Stimulated activated naive CD8-positive, alpha-beta T cell treated with anti-CD3 and anti-CD28 coated beads, Interleukin-15, Interleukin-2, amounts not matched to agents 100 ng/mL and 50 ng/mL, for 24 hours (primary cell): ENCODE measurements around the gene RFC5.
"Not testable (repeated sequence)": the region's sequence is repeated elsewhere in the genome, so short reads cannot be mapped to it uniquely, and the experiment has no call there.

Experiments used
- H3K27ac Mint-ChIP-seq: one replicate; pipeline ENCODE4 v1.8.0; 2021; ENCODE audit warnings: mild to moderate bottlenecking, mixed read lengths
- H3K27me3 Mint-ChIP-seq: one replicate; pipeline ENCODE4 v1.8.0; 2021; ENCODE audit warnings: mixed read lengths
- H3K36me3 Mint-ChIP-seq: one replicate; pipeline ENCODE4 v1.8.0; 2021; ENCODE audit warnings: low read depth, mixed read lengths
- H3K4me1 Mint-ChIP-seq: one replicate; pipeline ENCODE4 v1.8.0; 2021; ENCODE audit warnings: low read depth, mixed read lengths
- H3K4me3 Mint-ChIP-seq: one replicate; pipeline ENCODE4 v1.8.0; 2021; ENCODE audit warnings: mild to moderate bottlenecking, mixed read lengths
- H3K9me3 Mint-ChIP-seq: one replicate; pipeline ENCODE4 v1.8.0; 2021; ENCODE audit warnings: mixed read lengths

Gene RFC5

DNA sequence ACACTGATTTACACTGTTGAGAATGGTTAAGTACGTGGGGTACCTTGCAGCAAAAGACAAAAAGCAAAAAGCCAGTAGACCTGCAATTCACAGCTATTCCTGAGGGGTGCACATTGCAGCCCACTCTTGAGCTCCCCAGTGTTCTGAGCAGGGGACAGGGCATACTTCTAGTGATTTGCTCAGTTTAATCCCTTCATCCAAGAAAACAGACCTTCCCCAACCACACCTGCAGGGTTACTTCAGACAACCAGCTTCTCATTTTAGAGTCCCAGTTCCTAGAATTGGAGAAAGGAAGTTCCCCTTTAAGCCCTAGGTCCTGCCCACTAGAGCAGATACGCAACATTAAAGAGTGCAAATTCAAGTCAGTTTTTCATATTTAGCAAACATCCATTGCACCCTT lies 48.1 kb downstream of the RFC5 start:
- Mint-ChIP-seq H3K36me3 (no peaks in the 10 kb centered on the region), H3K9me3 (no peaks in the 10 kb centered on the region), H3K4me1 (peaks cover 56% of the 10 kb centered on the region), H3K4me3 (peak overlapping the region; percentile 56), H3K27me3 (peaks cover 11% of the 10 kb centered on the region), H3K27ac (peak overlapping the region; percentile 71)

DNA sequence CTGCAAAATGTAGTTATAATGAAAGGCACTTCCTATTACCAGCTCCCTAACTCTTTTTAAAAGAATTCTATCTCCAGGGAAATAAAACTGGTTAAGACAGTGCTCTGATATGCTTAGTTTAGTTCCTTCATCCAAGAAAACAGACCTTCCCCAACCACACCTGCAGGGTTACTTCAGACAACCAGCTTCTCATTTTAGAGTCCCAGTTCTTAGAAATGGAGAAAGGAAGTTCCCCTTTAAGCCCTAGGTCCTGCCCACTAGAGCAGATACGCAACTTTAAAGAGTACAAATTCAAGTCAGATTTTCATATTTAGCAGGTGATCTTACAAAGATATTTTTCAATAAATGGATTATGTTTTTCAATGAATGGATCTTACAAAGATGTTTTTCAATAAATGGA lies 48.9 kb downstream of the RFC5 start:
- no peaks in the 10 kb centered on the region for H3K36me3 Mint-ChIP-seq
- H3K27me3 Mint-ChIP-seq, result peaks cover 11% of the 10 kb centered on the region
- peaks cover 48% of the 10 kb centered on the region for H3K4me1 Mint-ChIP-seq
- no peak overlapping the region for H3K4me3 Mint-ChIP-seq
- peak overlapping the region; percentile 6 for H3K27ac Mint-ChIP-seq
- no peaks in the 10 kb centered on the region for H3K9me3 Mint-ChIP-seq

DNA sequence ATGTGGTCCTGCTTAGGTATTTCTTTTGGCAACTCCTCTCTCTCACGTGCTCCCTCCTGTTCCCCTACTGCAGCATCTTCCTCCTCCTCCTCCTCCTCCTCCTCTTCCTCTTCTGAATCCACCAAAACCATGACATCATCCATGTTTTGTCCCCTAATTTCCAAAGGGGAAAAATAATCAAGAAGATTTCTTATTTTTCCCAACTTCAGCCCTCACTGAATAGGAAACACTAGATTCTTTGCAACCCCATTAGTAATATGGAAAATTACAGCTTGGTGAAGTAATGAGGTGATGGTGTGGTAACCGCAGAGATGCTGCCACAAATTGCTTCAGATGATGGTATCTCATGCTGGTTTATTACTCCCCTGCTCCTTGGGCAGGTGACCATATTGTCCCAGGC lies 51.9 kb downstream of the RFC5 start:
- Mint-ChIP-seq H3K4me3 (no peak overlapping the region), H3K9me3 (no peaks in the 10 kb centered on the region), H3K4me1 (peaks cover 37% of the 10 kb centered on the region), H3K27ac (peak overlapping the region; percentile 45), H3K36me3 (no peaks in the 10 kb centered on the region), H3K27me3 (peaks cover 11% of the 10 kb centered on the region)

DNA sequence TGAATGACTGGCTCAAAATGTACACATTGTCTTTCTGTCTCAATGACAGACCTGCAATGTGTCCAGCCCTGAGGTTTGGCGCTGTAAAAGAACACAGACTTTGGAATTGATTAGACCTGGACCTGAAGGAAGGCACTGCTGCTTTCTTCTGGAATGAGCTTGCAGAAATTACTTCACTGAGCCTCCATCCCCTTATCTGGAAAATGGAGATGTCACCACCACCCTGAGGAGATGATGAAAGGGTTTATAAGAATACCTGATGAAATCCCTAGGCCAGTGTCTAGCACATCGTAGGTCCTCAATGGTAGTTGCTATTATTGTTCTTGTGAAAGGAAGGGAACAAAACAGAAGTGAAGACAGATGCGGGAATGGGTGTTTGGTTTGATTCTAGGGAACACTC lies 54.1 kb downstream of the RFC5 start:
- Mint-ChIP-seq H3K36me3 (no peaks in the 10 kb centered on the region), H3K9me3 (no peaks in the 10 kb centered on the region), H3K27ac (no peak overlapping the region), H3K4me3 (no peak overlapping the region), H3K4me1 (peaks cover 15% of the 10 kb centered on the region), H3K27me3 (peaks cover 11% of the 10 kb centered on the region)

DNA sequence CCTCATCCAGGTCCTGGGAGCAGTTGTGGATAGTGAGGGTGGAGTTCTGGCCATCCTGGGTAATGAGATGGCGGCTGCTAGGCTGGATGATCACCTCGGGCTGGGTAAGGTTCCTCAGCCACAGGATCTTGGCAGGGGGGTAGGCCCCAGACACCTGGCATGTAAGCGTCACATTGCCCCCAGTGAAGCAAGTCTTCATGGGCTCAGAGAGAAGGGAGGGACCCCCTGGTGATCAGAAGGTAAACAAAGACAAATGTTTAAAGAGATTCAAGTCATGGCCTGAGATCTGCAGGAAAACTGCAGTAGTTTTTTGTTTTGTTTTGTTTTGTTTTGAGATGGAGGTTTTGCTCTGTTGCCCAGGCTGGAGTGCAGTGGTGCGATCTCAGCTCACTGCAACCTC lies 57.3 kb downstream of the RFC5 start:
- peaks cover 2% of the 10 kb centered on the region for H3K4me1 Mint-ChIP-seq

DNA sequence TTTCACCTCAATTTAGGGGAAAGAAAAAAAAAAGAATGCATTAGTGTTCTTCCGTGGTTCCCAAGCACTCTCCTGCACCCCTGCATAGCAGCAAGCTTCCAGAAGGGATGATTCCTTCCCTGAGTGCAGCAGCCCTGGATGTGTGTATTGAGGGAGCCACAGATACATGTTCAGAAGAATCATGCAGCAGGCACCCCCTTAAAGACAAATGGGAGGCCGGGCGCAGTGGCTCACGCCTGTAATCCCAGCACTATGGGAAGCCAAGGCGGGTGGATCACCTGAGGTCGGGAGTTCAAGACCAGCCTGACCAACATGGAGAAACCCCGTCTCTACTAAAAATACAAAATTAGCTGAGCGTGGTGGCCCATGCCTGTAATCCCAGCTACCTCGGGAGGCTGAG lies 65.0 kb downstream of the RFC5 start:
- not testable (repeated sequence) for H3K27ac Mint-ChIP-seq, H3K9me3 Mint-ChIP-seq, H3K4me1 Mint-ChIP-seq, H3K27me3 Mint-ChIP-seq, H3K36me3 Mint-ChIP-seq, H3K4me3 Mint-ChIP-seq

More for the DNA sequence above, 57.3 kb downstream of the RFC5 start:
- H3K36me3 Mint-ChIP-seq, result no peaks in the 10 kb centered on the region
- peaks cover under 1% of the 10 kb centered on the region for H3K27me3 Mint-ChIP-seq
- no peak overlapping the region for H3K27ac Mint-ChIP-seq
- H3K4me3 Mint-ChIP-seq, result no peak overlapping the region
- H3K9me3 Mint-ChIP-seq, result no peaks in the 10 kb centered on the region
